ENCODE data around the gene DGCR6L.
"Not testable (repeated sequence)": the region's sequence is repeated elsewhere in the genome, so short reads cannot be mapped to it uniquely, and the experiment has no call there.

DNA sequence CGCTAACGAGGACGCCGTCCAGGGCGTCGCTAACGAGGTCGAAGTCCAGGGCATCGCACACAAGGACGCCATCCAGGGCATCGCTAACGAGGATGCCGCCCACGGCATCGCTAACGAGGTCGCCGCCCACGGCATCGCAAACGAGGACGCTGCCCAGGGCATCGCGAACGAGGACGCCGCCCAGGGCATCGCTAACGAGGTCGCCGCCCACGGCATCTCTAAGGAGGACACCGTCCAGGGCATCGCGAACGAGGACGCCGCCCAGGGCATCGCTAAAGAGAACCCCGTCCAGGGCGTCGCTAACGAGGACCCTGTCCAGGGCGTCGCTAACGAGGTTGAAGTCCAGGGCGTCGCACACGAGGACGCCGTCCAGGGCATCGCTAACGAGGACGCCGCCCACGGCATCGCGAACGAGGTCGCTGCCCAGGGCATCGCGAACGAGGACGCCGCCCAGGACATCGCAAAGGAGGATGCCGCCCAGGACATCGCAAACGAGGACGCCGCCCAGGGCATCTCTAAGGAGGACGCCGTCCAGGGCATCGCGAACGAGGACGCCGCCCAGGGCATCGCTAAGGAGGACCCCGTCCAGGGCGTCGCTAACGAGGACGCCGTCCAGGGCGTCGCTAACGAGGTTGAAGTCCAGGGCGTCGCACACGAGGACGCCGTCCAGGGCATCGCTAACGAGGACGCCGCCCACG is 36.2 kb upstream of the DGCR6L start:
- TF ChIP-seq SNAI2 (CRISPR knock-in tag; IDR thresholded peaks at IDR 0.05); ARNTL (CRISPR knock-in tag; IDR thresholded peaks at IDR 0.05; ENCODE audit: borderline replicate concordance, low read depth): not testable (repeated sequence)

Data from SK-N-SH treated with all-trans-retinoic acid at 6 μM for 48 hours (cell line).